Measurements from ENCODE around the gene RTN4RL2. TPM values are rescaled to one million over a fixed set of nuclear protein-coding genes. Genes with fewer than 3 reads are reported as not detected.
A peak's percentile ranks its signal among the peaks of the same experiment; 100 is the strongest.

Gene RTN4RL2
- total RNA-seq, 1 experiment from 2014 or later = 4.6 TPM

DNA sequence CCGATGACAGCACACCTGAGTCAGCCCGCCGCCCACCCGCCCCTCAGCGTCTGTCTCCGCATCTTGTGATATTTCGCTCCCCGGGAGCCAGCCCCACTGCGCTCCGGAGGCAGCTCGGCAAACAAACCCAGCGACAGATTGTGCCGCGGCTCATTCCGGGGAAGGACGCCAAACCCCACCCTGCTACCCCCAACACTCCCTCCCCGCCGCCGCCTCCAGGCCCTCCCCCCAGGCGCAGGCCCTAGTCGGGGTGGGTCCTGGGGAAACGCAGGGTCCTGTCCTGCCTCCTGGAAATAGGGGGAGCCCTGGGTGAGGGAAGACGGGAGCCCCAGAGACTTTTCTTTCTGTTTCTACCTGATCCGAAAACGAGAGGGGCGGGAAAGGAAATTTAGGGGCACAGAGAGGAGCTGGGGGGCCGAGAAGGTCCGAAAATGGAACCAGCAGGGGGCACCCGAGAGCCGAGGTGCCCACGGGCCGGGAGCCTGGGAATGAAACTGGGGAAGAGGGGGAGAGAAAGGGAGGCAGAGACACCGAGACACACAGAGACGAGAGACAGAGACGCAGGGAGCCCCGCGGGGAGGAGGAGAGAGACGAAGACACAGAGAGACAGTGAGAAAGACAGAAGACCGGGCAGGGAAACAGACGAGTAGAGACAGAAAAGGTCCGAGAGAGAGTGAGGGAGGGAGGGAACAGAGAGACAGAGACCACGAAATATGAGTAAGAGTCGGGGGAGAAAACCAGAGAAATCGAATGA is 1.7 kb upstream of the RTN4RL2 start:
- Histone ChIP-seq H3K27me3 (ENCODE audit: insufficient read depth, low read depth) (peaks cover 22% of the 10 kb centered on the region), H3K79me2 (ENCODE audit: low read depth) (no peaks in the 10 kb centered on the region), H3K4me2 (peak overlapping the region; percentile 94), H3K27ac (no peak overlapping the region), H2AFZ (peak overlapping the region; percentile 79), H3F3A (ENCODE audit: insufficient read depth, low read depth) (no peaks in the 10 kb centered on the region; the same call in 1 of the 2 replicates), H3K4me1 (replicated peaks; ENCODE audit: insufficient read depth) (peaks cover 22% of the 10 kb centered on the region), H3K36me3 (ENCODE audit: low read depth) (no peaks in the 10 kb centered on the region), H3K9me3 (ENCODE audit: insufficient read depth, low read depth) (no peaks in the 10 kb centered on the region), H4K20me1 (ENCODE audit: insufficient read depth) (no peaks in the 10 kb centered on the region), H3K4me3 (peak overlapping the region; percentile 56), H3K9me2 (ENCODE audit: insufficient read depth) (no peaks in the 10 kb centered on the region)
- TF ChIP-seq, protein P1, sequence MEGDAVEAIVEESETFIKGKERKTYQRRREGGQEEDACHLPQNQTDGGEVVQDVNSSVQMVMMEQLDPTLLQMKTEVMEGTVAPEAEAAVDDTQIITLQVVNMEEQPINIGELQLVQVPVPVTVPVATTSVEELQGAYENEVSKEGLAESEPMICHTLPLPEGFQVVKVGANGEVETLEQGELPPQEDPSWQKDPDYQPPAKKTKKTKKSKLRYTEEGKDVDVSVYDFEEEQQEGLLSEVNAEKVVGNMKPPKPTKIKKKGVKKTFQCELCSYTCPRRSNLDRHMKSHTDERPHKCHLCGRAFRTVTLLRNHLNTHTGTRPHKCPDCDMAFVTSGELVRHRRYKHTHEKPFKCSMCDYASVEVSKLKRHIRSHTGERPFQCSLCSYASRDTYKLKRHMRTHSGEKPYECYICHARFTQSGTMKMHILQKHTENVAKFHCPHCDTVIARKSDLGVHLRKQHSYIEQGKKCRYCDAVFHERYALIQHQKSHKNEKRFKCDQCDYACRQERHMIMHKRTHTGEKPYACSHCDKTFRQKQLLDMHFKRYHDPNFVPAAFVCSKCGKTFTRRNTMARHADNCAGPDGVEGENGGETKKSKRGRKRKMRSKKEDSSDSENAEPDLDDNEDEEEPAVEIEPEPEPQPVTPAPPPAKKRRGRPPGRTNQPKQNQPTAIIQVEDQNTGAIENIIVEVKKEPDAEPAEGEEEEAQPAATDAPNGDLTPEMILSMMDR (conservative IDR thresholded peaks at IDR 0.05) = peak; percentile 99
- TF ChIP-seq EZH2 (IDR thresholded peaks at IDR 0.05; ENCODE audit: low read depth) = no peak
- BruUV-seq (replicated peaks) = no TSS peak
- intact Hi-C loops (cut with micrococcal nuclease; ENCODE audit: unreplicated experiment) = loop anchor here (1.0 to 5.0 kb wide), 2 partner anchors 109 to 1054 kb away; partner anchors contain the start of gene UBE2L6
- CTCF ChIA-PET = interaction anchor here (0.5 to 2.7 kb wide), 18 partner anchors 17 to 1808 kb away, joined by 3 to 20 read pairs (median 4); partner anchors contain the start of gene SELENOH
- DNase-seq = peak in 1 of 2 experiments; percentile 59
- POLR2A ChIA-PET (ENCODE audit: unreplicated experiment) = interaction anchor here (0.6 to 0.7 kb wide), 3 partner anchors 21 to 743 kb away, joined by 3 to 4 read pairs (median 3); no protein-coding TSS in a partner anchor

DNA sequence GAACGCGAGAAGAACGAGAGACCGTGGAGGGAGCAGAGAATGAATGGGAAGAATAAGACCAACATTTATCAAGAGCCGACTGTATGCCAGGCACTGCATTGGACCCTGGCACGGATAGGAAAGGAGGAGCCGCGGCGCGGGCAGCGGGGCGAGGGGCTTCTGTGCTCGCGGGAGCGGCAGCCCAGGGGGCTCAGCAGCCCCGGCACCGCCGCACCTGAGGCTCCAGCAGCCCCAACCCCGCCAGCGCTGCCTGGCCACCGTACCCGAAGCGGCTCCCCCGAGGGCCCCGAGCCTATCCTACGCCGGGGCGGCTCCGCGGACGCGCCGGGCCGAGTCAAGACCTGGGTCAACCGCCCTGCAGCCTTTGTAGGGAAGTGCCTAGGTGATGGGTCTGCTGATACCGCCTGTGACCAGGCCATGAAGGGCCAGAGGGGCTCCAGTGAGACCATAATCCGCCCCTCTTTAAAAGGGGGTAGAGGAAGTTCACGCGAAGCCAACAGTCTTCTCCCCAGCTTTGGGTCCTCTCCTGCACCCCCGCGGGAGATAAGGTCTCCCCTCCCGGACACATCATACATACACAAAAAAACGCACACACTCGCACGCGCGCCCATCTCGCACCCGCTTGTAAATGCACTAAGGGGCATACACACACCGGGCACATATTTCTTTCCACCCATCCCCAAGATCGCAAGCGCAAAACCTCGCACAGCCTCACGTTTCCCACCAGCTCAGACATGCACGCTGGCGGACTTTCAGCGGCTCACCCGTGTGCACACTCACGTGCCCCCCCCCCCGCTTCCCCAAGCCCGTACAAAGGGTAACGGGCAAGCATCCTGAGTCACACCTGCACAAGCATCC is 935 bp upstream of the RTN4RL2 start:
- no peaks in the 10 kb centered on the region; the same call in 1 of the 2 replicates for H3F3A ChIP-seq (ENCODE audit: insufficient read depth, low read depth)
- H3K9me3 ChIP-seq (ENCODE audit: insufficient read depth, low read depth) = no peaks in the 10 kb centered on the region
- H3K27me3 ChIP-seq (ENCODE audit: insufficient read depth, low read depth) = peaks cover 22% of the 10 kb centered on the region
- ChIA-PET POLR2A (ENCODE audit: unreplicated experiment) (interaction anchor here (0.7 kb wide), 2 partner anchors 208 to 742 kb away, joined by 3 to 4 read pairs; no protein-coding TSS in a partner anchor), CTCF (interaction anchor here (0.6 to 2.7 kb wide), 16 partner anchors 18 to 480 kb away, joined by 3 to 20 read pairs (median 6); partner anchors contain the start of gene SELENOH)
- H3K79me2 ChIP-seq (ENCODE audit: low read depth) = no peaks in the 10 kb centered on the region
- DNase-seq = peak in 1 of 2 experiments; percentile 12
- H3K9me2 ChIP-seq (ENCODE audit: insufficient read depth) = no peaks in the 10 kb centered on the region
- H3K27ac ChIP-seq = no peak overlapping the region
- no peaks in the 10 kb centered on the region for H3K36me3 ChIP-seq (ENCODE audit: low read depth)
- no TSS peak for BruUV-seq (replicated peaks)
- peaks cover 22% of the 10 kb centered on the region for H3K4me1 ChIP-seq (replicated peaks; ENCODE audit: insufficient read depth)
- peak overlapping the region; percentile 56 for H3K4me3 ChIP-seq
- H4K20me1 ChIP-seq (ENCODE audit: insufficient read depth) = no peaks in the 10 kb centered on the region
- peak overlapping the region; percentile 94 for H3K4me2 ChIP-seq
- H2AFZ ChIP-seq = peak overlapping the region; percentile 79
- no peak; the same call in 1 of the 2 replicates for TF ChIP-seq EZH2 (IDR thresholded peaks at IDR 0.05; ENCODE audit: low read depth)
- TF ChIP-seq, protein P1 (conservative IDR thresholded peaks at IDR 0.05) = no peak
- intact Hi-C loops (cut with micrococcal nuclease; ENCODE audit: unreplicated experiment) = loop anchor here (5.0 kb wide), 1 partner anchor 1053 kb away; no protein-coding TSS in a partner anchor

Data from PC-9 (cell line).